Body of pancreas (tissue), 4 donors: ENCODE data around the gene PLXNB2. TPM values are rescaled to one million over a fixed set of nuclear protein-coding genes. Genes with fewer than 3 reads are reported as not detected.

Experiments used
- ATAC-seq: fragments of 150-250 bp; one replicate; pipeline ENCODE4 v1.9.1; 2016
- DNase-seq, 4 donors: peaks; one replicate each; pipeline ENCODE4 v3.0.0-alpha.2; 2019
- H3K27ac ChIP-seq, 4 donors: fragments of 200-600 bp; sonication (generic); 1 replicate in 3 of 4; 2 replicates in 1 of 4; pipeline versions ENCODE4 v1.5.1 to v1.6.1; 2016 to 2019; ENCODE audit warnings: mild to moderate bottlenecking in 1 of 4, mixed read lengths in 1 of 4, moderate library complexity in 1 of 4
- H3K27me3 ChIP-seq, 2 donors: fragments of 200-600 bp; sonication (generic); one replicate each; pipeline ENCODE4 v1.6.0; 2016; ENCODE audit warnings: mild to moderate bottlenecking in 1 of 2
- H3K36me3 ChIP-seq, 2 donors: fragments of 200-600 bp; sonication (generic); replicated peaks in 1 of 2; 2 replicates each; pipeline ENCODE4 v1.5.1; 2016; ENCODE audit warnings: low read depth in 2 of 2; ENCODE audit not compliant: insufficient read depth in 1 of 2
- H3K4me1 ChIP-seq: fragments of 200-600 bp; sonication (generic); one replicate; pipeline ENCODE4 v1.6.0; 2016
- H3K4me3 ChIP-seq, 2 donors: fragments of 200-600 bp; sonication (generic); 1 replicate in 1 of 2; 2 replicates in 1 of 2; pipeline ENCODE4 v1.5.1; 2016 to 2019
- H3K9me3 ChIP-seq, 3 donors: fragments of 200-600 bp; sonication (generic); 1 replicate in 2 of 3; 2 replicates in 1 of 3; pipeline ENCODE4 v1.5.1; 2016
- POLR2A ChIP-seq, 3 donors: fragments of 450-650 bp; IDR thresholded peaks; one replicate each; pipeline ENCODE4 v1.6.1; 2016; ENCODE audit warnings: antibody characterized with exemption in 3 of 3, mild to moderate bottlenecking in 2 of 3
- WGBS, 2 donors: methylation state at CpG; one replicate each; pipeline ENCODE4 v1.1.5; 2017; 5-methylcytosine and 5-hydroxymethylcytosine counted together
- intact Hi-C: fragments of 100-400 bp; cut with DNase I; formaldehyde crosslinking; loops from one replicate; pipeline ENCODE4 v1.15.1; 2023
- total RNA-seq, 2 donors: library from RNA; depleted of rRNA; stranded (reverse); fragments of >200 nt; gene quantifications; one replicate each; pipeline ENCODE4 v1.1.0, GENCODE V29; 2016
- TF ChIP-seq, protein P1 (sequence below), 7 experiments: fragments of 450-650 bp in 4 of 7; fragments of 200-600 bp in 3 of 7; sonication (generic) in 3 of 7; IDR thresholded peaks; one replicate each; pipeline ENCODE4 v1.5.1; 2016 to 2019; ENCODE audit warnings: antibody characterized with exemption in 7 of 7

The PLXNB2 gene
- total RNA-seq, 2 donors from 2014 or later = 113 to 140 TPM

- TF ChIP-seq POLR2A (IDR thresholded peaks at IDR 0.05) = no peak
- TF ChIP-seq, protein P1, sequence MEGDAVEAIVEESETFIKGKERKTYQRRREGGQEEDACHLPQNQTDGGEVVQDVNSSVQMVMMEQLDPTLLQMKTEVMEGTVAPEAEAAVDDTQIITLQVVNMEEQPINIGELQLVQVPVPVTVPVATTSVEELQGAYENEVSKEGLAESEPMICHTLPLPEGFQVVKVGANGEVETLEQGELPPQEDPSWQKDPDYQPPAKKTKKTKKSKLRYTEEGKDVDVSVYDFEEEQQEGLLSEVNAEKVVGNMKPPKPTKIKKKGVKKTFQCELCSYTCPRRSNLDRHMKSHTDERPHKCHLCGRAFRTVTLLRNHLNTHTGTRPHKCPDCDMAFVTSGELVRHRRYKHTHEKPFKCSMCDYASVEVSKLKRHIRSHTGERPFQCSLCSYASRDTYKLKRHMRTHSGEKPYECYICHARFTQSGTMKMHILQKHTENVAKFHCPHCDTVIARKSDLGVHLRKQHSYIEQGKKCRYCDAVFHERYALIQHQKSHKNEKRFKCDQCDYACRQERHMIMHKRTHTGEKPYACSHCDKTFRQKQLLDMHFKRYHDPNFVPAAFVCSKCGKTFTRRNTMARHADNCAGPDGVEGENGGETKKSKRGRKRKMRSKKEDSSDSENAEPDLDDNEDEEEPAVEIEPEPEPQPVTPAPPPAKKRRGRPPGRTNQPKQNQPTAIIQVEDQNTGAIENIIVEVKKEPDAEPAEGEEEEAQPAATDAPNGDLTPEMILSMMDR (IDR thresholded peaks at IDR 0.05) = no peak
- intact Hi-C loops = loop anchor here (10.0 kb wide), 1 partner anchor 255 kb away; the partner anchor contains the start of genes LMF2 and NCAPH2
- no peak overlapping the region for H3K4me3 ChIP-seq
- peaks cover 40% of the 10 kb centered on the region for H3K4me1 ChIP-seq
- ATAC-seq = no peak
- no peaks in the 10 kb centered on the region for H3K9me3 ChIP-seq
- no peaks in the 10 kb centered on the region for H3K27me3 ChIP-seq
- 80 to 96% methylated on average over 5 to 27 of the region's 32 CpGs for WGBS, 2 donors
- H3K36me3 ChIP-seq = no peaks in the 10 kb centered on the region
- H3K27ac ChIP-seq = no peak overlapping the region
- DNase-seq = no peak
Observed at GRCh38 chr22:50249341-50250248, 57.9 kb downstream of the PLXNB2 start.

DNA sequence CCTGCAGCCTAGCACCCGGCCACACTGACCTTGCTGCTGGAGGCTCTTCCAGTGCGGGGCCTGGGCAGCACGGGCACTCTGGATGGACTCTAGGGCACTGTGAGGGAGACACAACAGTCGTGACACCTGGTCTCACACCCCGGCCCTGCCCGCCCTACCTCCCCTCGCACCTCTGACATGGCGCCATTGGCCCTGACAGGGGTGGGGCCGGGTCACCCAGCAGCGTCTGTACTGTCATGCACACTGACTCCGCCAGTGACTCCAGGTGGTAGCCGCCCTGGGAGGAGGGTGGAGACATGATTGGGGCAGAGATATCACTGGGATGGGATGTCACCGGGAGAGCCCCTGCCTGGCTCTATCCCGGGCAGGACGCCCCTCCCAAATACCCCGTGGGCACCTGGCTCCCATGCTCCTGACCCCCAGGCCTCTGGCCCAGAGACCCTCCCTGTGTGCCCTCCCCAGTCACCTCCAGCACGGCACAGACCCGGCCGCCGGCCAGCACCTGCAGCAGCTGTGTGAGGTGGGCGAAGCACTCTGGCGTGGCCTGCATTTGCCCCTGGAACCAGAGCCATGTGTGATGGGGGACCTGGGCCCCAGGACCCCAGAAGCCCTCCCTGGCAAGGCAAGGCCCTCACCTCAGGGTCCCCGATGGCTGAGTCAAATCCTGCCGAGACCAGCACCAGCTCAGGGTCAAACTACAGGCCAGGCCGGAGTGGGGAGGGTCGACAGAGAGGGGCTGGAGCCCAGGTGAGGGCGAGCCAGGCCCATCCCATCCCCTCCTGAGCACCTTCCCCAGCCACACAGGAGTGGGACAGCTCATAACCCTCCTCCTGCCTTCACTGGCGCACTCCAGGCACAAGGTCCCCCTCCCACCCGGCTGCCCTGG, 59.0 kb downstream of the PLXNB2 start:
- no peaks in the 10 kb centered on the region for H3K27me3 ChIP-seq
- no peak for ATAC-seq
- WGBS, 2 donors = 50 to 86% methylated on average over 2 to 24 of the region's 29 CpGs
- H3K9me3 ChIP-seq = no peaks in the 10 kb centered on the region
- no peak for TF ChIP-seq POLR2A (IDR thresholded peaks at IDR 0.05)
- TF ChIP-seq, protein P1 (IDR thresholded peaks at IDR 0.05) = no peak
- H3K4me1 ChIP-seq = peaks cover 40% of the 10 kb centered on the region
- intact Hi-C loops = loop anchor here (10.0 kb wide), 1 partner anchor 256 kb away; the partner anchor contains the start of genes LMF2 and NCAPH2
- no peak overlapping the region for H3K4me3 ChIP-seq
- DNase-seq = no peak
- H3K27ac ChIP-seq = no peak overlapping the region
- H3K36me3 ChIP-seq = no peaks in the 10 kb centered on the region

DNA sequence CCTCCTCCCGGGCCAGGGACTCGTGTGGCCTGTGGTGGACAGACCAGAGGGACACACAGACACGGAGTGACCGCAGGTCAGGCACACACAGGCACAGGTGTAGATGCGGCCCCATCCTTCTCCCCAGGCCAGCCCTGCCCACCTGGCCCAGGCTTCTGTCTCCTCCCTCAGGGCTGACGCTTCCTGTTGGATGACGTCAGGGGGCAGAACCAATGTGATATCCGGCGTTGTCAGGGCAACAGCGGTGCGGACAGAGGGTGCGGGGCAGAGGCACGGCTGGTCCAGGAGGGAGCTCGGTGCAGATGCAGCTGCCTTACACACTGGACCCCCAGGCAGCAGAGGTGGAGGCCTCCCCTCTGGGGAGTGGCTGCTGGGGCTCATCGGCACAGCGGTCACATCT, 59.7 kb downstream of the PLXNB2 start:
- Histone ChIP-seq H3K36me3 (no peaks in the 10 kb centered on the region), H3K27ac (no peak overlapping the region), H3K27me3 (no peaks in the 10 kb centered on the region), H3K4me1 (peaks cover 46% of the 10 kb centered on the region), H3K4me3 (no peak overlapping the region), H3K9me3 (no peaks in the 10 kb centered on the region)
- TF ChIP-seq, protein P1 (IDR thresholded peaks at IDR 0.05) = no peak
- TF ChIP-seq POLR2A (IDR thresholded peaks at IDR 0.05) = no peak
- intact Hi-C loops = loop anchor here (10.0 kb wide), 1 partner anchor 257 kb away; the partner anchor contains the start of genes LMF2 and NCAPH2
- DNase-seq (peak in 3 of 4 donors; percentile 50 to 74 (median 65)), ATAC-seq (no peak)
- 45 to 90% methylated on average over 6 to 16 of the region's 16 CpGs for WGBS, 2 donors

DNA sequence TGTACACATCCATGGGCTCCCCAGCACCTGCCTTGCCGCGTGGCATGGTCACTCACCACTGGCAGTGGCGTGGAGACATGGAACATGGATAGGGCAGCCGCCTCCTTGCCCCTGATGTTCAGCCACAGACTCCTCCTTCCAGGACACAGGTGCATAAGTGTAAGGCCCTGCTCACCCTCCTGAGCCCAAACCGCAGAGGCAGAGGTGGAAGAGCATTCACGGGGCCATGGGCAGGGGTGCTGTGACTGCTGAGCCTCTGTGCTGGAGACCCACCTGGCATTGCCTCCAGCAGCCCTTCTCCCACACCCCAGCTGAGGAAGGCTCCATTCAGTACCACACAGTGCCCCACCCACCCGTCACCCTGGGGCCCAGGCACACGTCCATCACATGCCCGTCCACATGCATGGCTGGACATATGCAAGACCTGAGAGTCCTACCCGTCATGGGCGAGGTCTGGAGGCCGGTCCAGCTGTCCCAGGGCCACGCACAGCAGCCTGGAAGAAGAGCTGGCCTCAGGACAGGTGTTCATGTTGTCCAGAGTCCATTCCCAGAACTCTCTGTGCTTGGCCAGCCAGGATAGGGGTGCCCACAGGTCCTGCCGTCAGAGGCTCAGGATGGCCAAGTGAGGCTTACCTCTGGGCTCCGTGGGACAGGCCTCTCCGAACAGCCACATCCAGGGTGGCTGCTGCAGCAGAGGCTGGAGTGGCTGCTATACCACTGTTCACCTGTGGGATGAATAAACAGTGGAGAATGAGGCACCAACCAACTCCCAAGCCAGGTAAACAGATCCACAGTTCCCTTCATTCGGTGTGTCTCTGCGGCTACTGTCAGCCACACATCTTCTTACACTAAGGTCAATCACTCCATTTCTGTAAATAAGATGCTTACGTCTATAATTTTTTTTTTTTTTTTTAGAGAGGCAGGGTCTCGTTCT, 60.9 kb downstream of the PLXNB2 start:
- TF ChIP-seq POLR2A (IDR thresholded peaks at IDR 0.05) = no peak
- TF ChIP-seq, protein P1 (IDR thresholded peaks at IDR 0.05) = peak in 1 of 7 experiments; percentile 12
- 82 to 87% methylated on average over 12 to 19 of the region's 20 CpGs for WGBS, 2 donors
- Histone ChIP-seq H3K27ac (no peak overlapping the region), H3K27me3 (no peaks in the 10 kb centered on the region), H3K4me3 (no peak overlapping the region), H3K4me1 (peaks cover 51% of the 10 kb centered on the region), H3K36me3 (no peaks in the 10 kb centered on the region), H3K9me3 (no peaks in the 10 kb centered on the region)
- intact Hi-C loops = loop anchor here (10.0 kb wide), 1 partner anchor 258 kb away; the partner anchor contains the start of genes LMF2 and NCAPH2
- DNase-seq (no peak), ATAC-seq (no peak)
